22Rv1 (cell line): ENCODE data around the gene CACTIN.

ENCODE experiments used
- CTCF ChIP-seq: fragments of 450-650 bp; IDR thresholded peaks from 2 replicates; pipeline ENCODE4 v1.5.1; 2017; ENCODE audit warnings: mild to moderate bottlenecking
- ZFX ChIP-seq: fragments of 450-650 bp; IDR thresholded peaks from 2 replicates; pipeline ENCODE4 v1.6.1; 2017; ENCODE audit warnings: antibody characterized with exemption, borderline replicate concordance

GRCh38 chr19:3632739-3633558, 6.4 kb upstream of the CACTIN start:
- TF ChIP-seq CTCF, result no peak
- no peak for TF ChIP-seq ZFX
